K562 (cell line): ENCODE results near the gene KIF23. TPM values are rescaled to one million over a fixed set of nuclear protein-coding genes. Genes with fewer than 3 reads are reported as not detected.

ENCODE experiments used
- ATAC-seq: fragments of 200-7000 bp; cut with Tn5 transposase; 3 replicates; pipeline ENCODE4 v1.9.1; 2020; ENCODE audit warnings: moderate library complexity
- BruUV-seq: library from RNA; stranded (reverse); fragments of 400-500 nt; replicated peaks from 2 replicates; lab custom pipeline; 2021; lab: Mats Ljungman, UMichigan
- CTCF ChIA-PET: fragments of 300-600 bp; formaldehyde crosslinking; extraction: SDS; loops from one replicate; lab custom pipeline; 2021; ENCODE audit warnings: low intra/inter-chr PET ratio; lab: Yijun Ruan, JAX
- POLR2A ChIA-PET: fragments of 300-600, 350-650 bp; sonication (Branson Sonifier 250); formaldehyde crosslinking; extraction: SDS; loops from one replicate; lab custom pipeline; 2021; ENCODE audit warnings: antibody characterized with exemption, inconsistent platforms; lab: Yijun Ruan, JAX
- DNase-seq, 4 experiments: peaks; one replicate each; pipeline versions ENCODE4 v3.0.0 to v3.0.0-alpha.2; 2011 to 2018; ENCODE audit warnings: low spot score in 3 of 4, mixed read lengths in 3 of 4; ENCODE audit errors: extremely low read depth in 1 of 4
- FAIRE-seq: peaks from 2 replicates; lab custom pipeline; 2011; peaks lifted over from hg19 to GRCh38; lab: Jason Lieb, UNC
- H2AFZ ChIP-seq: 2 replicates; pipeline ENCODE4 v1.6.0; 2011; ENCODE audit warnings: low read depth, low read length, control low read depth, inconsistent platforms
- H3K27ac ChIP-seq: fragments of 200-600 bp; 3 replicates; pipeline ENCODE4 v1.8.0; 2011; ENCODE audit warnings: low read depth, mild to moderate bottlenecking, control low read depth, inconsistent platforms, low read length, moderate library complexity, mixed read lengths; ENCODE audit errors: extremely low read depth
- H3K27me3 ChIP-seq, 2 experiments: fragments of 300-600 bp in 1 of 2; 2 replicates in 1 of 2; 3 replicates in 1 of 2; pipeline versions ENCODE4 v1.6.0 to v1.8.0; 2011; ENCODE audit warnings: inconsistent platforms in 2 of 2, low read length in 2 of 2, mild to moderate bottlenecking in 1 of 2, mixed read lengths in 1 of 2, moderate library complexity in 1 of 2; ENCODE audit not compliant: control insufficient read depth in 2 of 2, insufficient read depth in 2 of 2
- H3K36me3 ChIP-seq: fragments of 300-600 bp; 3 replicates; pipeline ENCODE4 v1.8.0; 2011; ENCODE audit warnings: mild to moderate bottlenecking, low read length, inconsistent platforms; ENCODE audit not compliant: control insufficient read depth, insufficient read depth
- H3K4me1 ChIP-seq, 2 experiments: fragments of 200-600 bp in 1 of 2; replicated peaks in 1 of 2; 2 replicates in 1 of 2; 3 replicates in 1 of 2; pipeline versions ENCODE4 v1.5.1 to v1.8.0; 2011; ENCODE audit warnings: inconsistent platforms in 2 of 2, low read length in 2 of 2, mild to moderate bottlenecking in 1 of 2, mixed read lengths in 1 of 2, moderate library complexity in 1 of 2; ENCODE audit not compliant: control insufficient read depth in 2 of 2, insufficient read depth in 2 of 2
- H3K4me2 ChIP-seq: 2 replicates; pipeline ENCODE4 v1.6.1; 2011; ENCODE audit warnings: low read length, control low read depth, inconsistent platforms, mixed read lengths; ENCODE audit not compliant: insufficient read depth
- H3K4me3 ChIP-seq: fragments of 200-600 bp; sonication (generic), shearing (Covaris generic); 2 replicates; pipeline ENCODE4 v1.5.1; 2016; ENCODE audit warnings: control low read depth, inconsistent platforms
- H3K79me2 ChIP-seq: fragments of 200-600 bp; 3 replicates; pipeline ENCODE4 v1.8.0; 2011; ENCODE audit warnings: low read length, inconsistent platforms; ENCODE audit not compliant: control insufficient read depth, insufficient read depth
- H3K9ac ChIP-seq, 2 experiments: 2 replicates each; pipeline versions ENCODE4 v1.6.0 to v1.6.1; 2011; ENCODE audit warnings: low read depth in 2 of 2, low read length in 2 of 2, control low read depth in 1 of 2, inconsistent platforms in 1 of 2, mild to moderate bottlenecking in 1 of 2, mixed read lengths in 1 of 2; ENCODE audit not compliant: insufficient read depth in 1 of 2
- H3K9me1 ChIP-seq: one replicate; pipeline ENCODE4 v1.6.0; 2011; ENCODE audit warnings: inconsistent platforms, mild to moderate bottlenecking, low read length, moderate library complexity; ENCODE audit not compliant: control insufficient read depth, insufficient read depth
- H3K9me3 ChIP-seq: replicated peaks from 2 replicates; pipeline ENCODE4 v1.5.1; 2011; ENCODE audit warnings: low read depth, low read length, inconsistent platforms; ENCODE audit not compliant: control insufficient read depth, insufficient read depth
- H4K20me1 ChIP-seq: replicated peaks from 2 replicates; pipeline ENCODE4 v1.6.1; 2011; ENCODE audit warnings: low read length, inconsistent platforms, mixed read lengths; ENCODE audit not compliant: control insufficient read depth, insufficient read depth
- ARID1B ChIP-seq: fragments of 450-650 bp; IDR thresholded peaks from 2 replicates; pipeline ENCODE4 v1.6.1; 2016; ENCODE audit warnings: antibody characterized with exemption, mild to moderate bottlenecking, inconsistent platforms
- DPF2 ChIP-seq: fragments of 450-650 bp; IDR thresholded peaks from 2 replicates; pipeline ENCODE4 v1.6.1; 2016
- FOXK2 ChIP-seq, 2 experiments: fragments of 450-650 bp; IDR thresholded peaks in 1 of 2; conservative IDR thresholded peaks in 1 of 2; 2 replicates each; pipeline ENCODE4 v1.6.1; 2016; ENCODE audit warnings: low read depth in 2 of 2, mild to moderate bottlenecking in 1 of 2
- GABPB2 ChIP-seq: fragments of 250-450 bp; sonication (Bioruptor Pico); conservative IDR thresholded peaks from 2 replicates; pipeline ENCODE4 v1.5.1; 2021; ENCODE audit warnings: mild to moderate bottlenecking
- GTF2F1 ChIP-seq: IDR thresholded peaks from 2 replicates; pipeline ENCODE4 v1.6.1; 2011; ENCODE audit warnings: low read depth, low read length, improper control_type of control experiment
- MECOM ChIP-seq: fragments of 250-450 bp; sonication (Bioruptor Pico); IDR thresholded peaks from 2 replicates; pipeline ENCODE4 v1.8.0; 2022; ENCODE audit warnings: inconsistent platforms
- NELFE ChIP-seq: IDR thresholded peaks from 2 replicates; pipeline ENCODE4 v1.6.1; 2011; ENCODE audit warnings: mild to moderate bottlenecking; ENCODE audit not compliant: insufficient read depth, insufficient read length
- NR2C2 ChIP-seq, 2 experiments: fragments of 200-800 bp in 1 of 2; sonication (Bioruptor generic) in 1 of 2; sonication (generic) in 1 of 2; formaldehyde crosslinking in 1 of 2; IDR thresholded peaks; 2 replicates each; pipeline versions ENCODE4 v1.6.1 to v1.8.0; 2016 to 2022; ENCODE audit warnings: mild to moderate bottlenecking in 1 of 2, missing compliant biosample characterization in 1 of 2, missing genetic modification characterization in 1 of 2, missing genetic modification reagents in 1 of 2
- SUPT5H ChIP-seq: fragments of 450-650 bp; IDR thresholded peaks from 2 replicates; pipeline ENCODE4 v1.6.1; 2016
- ZNF140 ChIP-seq: fragments of 250-450 bp; sonication (Bioruptor Pico); IDR thresholded peaks from 2 replicates; pipeline ENCODE4 v1.8.0; 2021; ENCODE audit warnings: moderate library complexity, mild to moderate bottlenecking, inconsistent platforms
- ZNF76 ChIP-seq: fragments of 250-450 bp; sonication (Bioruptor Pico); IDR thresholded peaks from 2 replicates; pipeline ENCODE4 v1.4.0; 2020; ENCODE audit warnings: mild to moderate bottlenecking, moderate library complexity, borderline replicate concordance
- WGBS: fragments of 100-300 bp; shearing (Covaris generic); methylation state at CpG from one replicate; pipeline ENCODE4 v1.1.6; 2016; ENCODE audit warnings: low coverage, mixed read lengths; ENCODE audit not compliant: insufficient coverage; ENCODE audit errors: missing lambda C conversion rate; 5-methylcytosine and 5-hydroxymethylcytosine counted together
- in situ Hi-C: fragments of 300-500 bp; cut with MboI; formaldehyde crosslinking; loops from 4 replicates; pipeline ENCODE4 v1.15.0; 2018; ENCODE audit warnings: inconsistent platforms, mixed read lengths
- intact Hi-C: fragments of 100-400 bp; cut with micrococcal nuclease; formaldehyde crosslinking; loops from 2 replicates; pipeline ENCODE4 v1.14.2; 2022
- polyA plus RNA-seq, 8 experiments: library from polyadenylated mRNA; depleted of rRNA in 4 of 8; stranded (reverse) in 5 of 8; unstranded in 3 of 8; fragments of >200 nt; fragmentation: Nextera tagmentation in 2 of 8; fragmentation: Illumina TruSeq in 1 of 8; extraction: Ambion mirVana in 2 of 8; extraction: Trizol in 1 of 8; gene quantifications; 2 replicates each; pipeline versions ENCODE4 v1.2.1 to v1.2.3, GENCODE V29; 2011 to 2014; ENCODE audit warnings: inconsistent platforms in 1 of 8, missing spikeins in 1 of 8
- total RNA-seq, 7 experiments: library from RNA; depleted of rRNA in 6 of 7; stranded (reverse); fragments of >200 nt in 6 of 7; fragmentation: Illumina TruSeq in 2 of 7; extraction: Trizol in 2 of 7; gene quantifications; 2 replicates each; pipeline versions ENCODE4 v1.2.1 to v1.2.3, GENCODE V29; 2011 to 2021; ENCODE audit warnings: low replicate concordance in 1 of 7
- TF ChIP-seq, protein P1 (sequence below): fragments of 250-450 bp; sonication (Bioruptor Pico); IDR thresholded peaks from 2 replicates; pipeline ENCODE4 v1.4.0; 2020; ENCODE audit warnings: mild to moderate bottlenecking, moderate library complexity

KIF23 gene
- total and polyA plus RNA-seq, 9 of the 15 experiments (the other 6 are each of a cell fraction or from before 2014, with no cell fraction given) = 29.4 to 58.2 (median 41.9) TPM

GRCh38 chr15:69386284-69386683 is 27.9 kb upstream of the KIF23 start:
- DNase-seq (no peak), ATAC-seq (no peak), FAIRE-seq (no peak)
- Histone ChIP-seq H3K4me2 (no peak overlapping the region), H3K4me1 (no peaks in the 10 kb centered on the region; a peak in 1 of 5 replicates), H3K27me3 (peaks cover 9 to 44% of the 10 kb centered on the region in 2 experiments; a peak in 4 of 5 replicates), H3K79me2 (no peaks in the 10 kb centered on the region), H4K20me1 (peaks cover 7% of the 10 kb centered on the region; the same call in 1 of the 2 replicates), H3K9me3 (no peaks in the 10 kb centered on the region), H2AFZ (no peak overlapping the region), H3K27ac (no peak overlapping the region; the same call in 2 of the 3 replicates), H3K4me3 (no peak overlapping the region), H3K9ac (no peak overlapping the region), H3K36me3 (no peaks in the 10 kb centered on the region), H3K9me1 (no peaks in the 10 kb centered on the region)
- TF ChIP-seq GABPB2 (CRISPR knock-in tag) (no peak), MECOM (CRISPR knock-in tag) (no peak), GTF2F1 (no peak)
- BruUV-seq = no TSS peak
- ChIA-PET CTCF (no interaction called here), POLR2A (no interaction called here)
- WGBS = 0% methylated on average over 5 of the region's 7 CpGs
- intact Hi-C loops (no loop called here), in situ Hi-C loops (no loop called here)

- ChIA-PET CTCF (no interaction called here), POLR2A (no interaction called here)
- in situ Hi-C loops = no loop called here
- Histone ChIP-seq H3K9me1 (no peaks in the 10 kb centered on the region), H3K27me3 (peaks cover 9 to 52% of the 10 kb centered on the region in 2 experiments; a peak in 4 of 5 replicates), H3K9ac (no peak overlapping the region; a peak in 1 of 4 replicates), H3K4me1 (no peaks in the 10 kb centered on the region; a peak in 1 of 5 replicates), H4K20me1 (peaks cover 7% of the 10 kb centered on the region; the same call in 1 of the 2 replicates), H3K27ac (no peak overlapping the region), H2AFZ (no peak overlapping the region), H3K36me3 (no peaks in the 10 kb centered on the region), H3K9me3 (no peaks in the 10 kb centered on the region), H3K79me2 (no peaks in the 10 kb centered on the region), H3K4me3 (no peak overlapping the region), H3K4me2 (no peak overlapping the region)
- ATAC-seq (no peak), DNase-seq (no peak), FAIRE-seq (no peak)
- BruUV-seq = no TSS peak
- 0% methylated on average over 6 of the region's 6 CpGs for WGBS
- intact Hi-C loops = no loop called here
- no peak for TF ChIP-seq ZNF140
- TF ChIP-seq ARID1B = no peak
- no peak for TF ChIP-seq FOXK2 (conservative IDR thresholded peaks at IDR 0.05 in 1 of 2, IDR thresholded peaks at IDR 0.05 in 1 of 2; ENCODE audit: low read depth in 2 of 2)
- TF ChIP-seq NR2C2 (CRISPR knock-in tag; IDR thresholded peaks at IDR 0.05) = no peak
- TF ChIP-seq NR2C2 (tag; IDR thresholded peaks at IDR 0.05) = no peak
- no peak for TF ChIP-seq ZNF76 (CRISPR knock-in tag)
- TF ChIP-seq SUPT5H = no peak
- TF ChIP-seq DPF2 = no peak
- TF ChIP-seq, protein P1, sequence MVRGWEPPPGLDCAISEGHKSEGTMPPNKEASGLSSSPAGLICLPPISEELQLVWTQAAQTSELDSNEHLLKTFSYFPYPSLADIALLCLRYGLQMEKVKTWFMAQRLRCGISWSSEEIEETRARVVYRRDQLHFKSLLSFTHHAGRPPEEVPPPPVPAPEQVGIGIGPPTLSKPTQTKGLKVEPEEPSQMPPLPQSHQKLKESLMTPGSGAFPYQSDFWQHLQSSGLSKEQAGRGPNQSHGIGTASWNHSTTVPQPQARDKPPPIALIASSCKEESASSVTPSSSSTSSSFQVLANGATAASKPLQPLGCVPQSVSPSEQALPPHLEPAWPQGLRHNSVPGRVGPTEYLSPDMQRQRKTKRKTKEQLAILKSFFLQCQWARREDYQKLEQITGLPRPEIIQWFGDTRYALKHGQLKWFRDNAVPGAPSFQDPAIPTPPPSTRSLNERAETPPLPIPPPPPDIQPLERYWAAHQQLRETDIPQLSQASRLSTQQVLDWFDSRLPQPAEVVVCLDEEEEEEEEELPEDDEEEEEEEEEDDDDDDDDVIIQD (CRISPR knock-in tag) = no peak
- no peak for TF ChIP-seq NELFE
Observed at GRCh38 chr15:69388260-69388705, 25.9 kb upstream of the KIF23 start.
